Measurements from ENCODE around the gene NFATC2. TPM values are rescaled to one million over a fixed set of nuclear protein-coding genes. Genes with fewer than 3 reads are reported as not detected.

The NFATC2 gene
- total RNA-seq, 1 donor from 2014 or later, result 4.8 TPM

DNA sequence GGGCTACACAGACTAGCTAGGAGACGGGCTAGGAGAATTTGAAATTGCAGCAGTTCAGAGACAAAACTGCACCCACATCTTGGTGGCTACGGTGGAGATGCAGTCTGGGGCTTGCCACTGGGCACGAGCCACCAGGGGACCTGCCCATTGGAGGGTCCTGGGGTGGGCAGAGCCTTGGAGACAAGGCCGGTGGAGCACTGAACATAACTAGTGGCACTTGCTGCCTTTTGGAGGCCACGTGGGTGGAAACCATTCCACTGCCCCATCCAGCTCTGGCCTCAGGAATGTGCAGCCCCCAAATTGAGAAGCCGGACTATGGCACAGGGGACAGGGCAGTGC, 113.4 kb downstream of the NFATC2 start:
- no peaks in the 10 kb centered on the region for H3K9me3 Mint-ChIP-seq
- TF ChIP-seq, protein P1, sequence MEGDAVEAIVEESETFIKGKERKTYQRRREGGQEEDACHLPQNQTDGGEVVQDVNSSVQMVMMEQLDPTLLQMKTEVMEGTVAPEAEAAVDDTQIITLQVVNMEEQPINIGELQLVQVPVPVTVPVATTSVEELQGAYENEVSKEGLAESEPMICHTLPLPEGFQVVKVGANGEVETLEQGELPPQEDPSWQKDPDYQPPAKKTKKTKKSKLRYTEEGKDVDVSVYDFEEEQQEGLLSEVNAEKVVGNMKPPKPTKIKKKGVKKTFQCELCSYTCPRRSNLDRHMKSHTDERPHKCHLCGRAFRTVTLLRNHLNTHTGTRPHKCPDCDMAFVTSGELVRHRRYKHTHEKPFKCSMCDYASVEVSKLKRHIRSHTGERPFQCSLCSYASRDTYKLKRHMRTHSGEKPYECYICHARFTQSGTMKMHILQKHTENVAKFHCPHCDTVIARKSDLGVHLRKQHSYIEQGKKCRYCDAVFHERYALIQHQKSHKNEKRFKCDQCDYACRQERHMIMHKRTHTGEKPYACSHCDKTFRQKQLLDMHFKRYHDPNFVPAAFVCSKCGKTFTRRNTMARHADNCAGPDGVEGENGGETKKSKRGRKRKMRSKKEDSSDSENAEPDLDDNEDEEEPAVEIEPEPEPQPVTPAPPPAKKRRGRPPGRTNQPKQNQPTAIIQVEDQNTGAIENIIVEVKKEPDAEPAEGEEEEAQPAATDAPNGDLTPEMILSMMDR (conservative IDR thresholded peaks at IDR 0.05), result no peak
- peaks cover 48% of the 10 kb centered on the region for H3K4me1 Mint-ChIP-seq (ENCODE audit: unreplicated experiment)
- DNase-seq (ENCODE audit: extremely low spot score, unreplicated experiment), result no peak
- H3K27me3 Mint-ChIP-seq, result no peaks in the 10 kb centered on the region
- H3K36me3 Mint-ChIP-seq, result no peaks in the 10 kb centered on the region
- H3K4me3 Mint-ChIP-seq, result no peak overlapping the region
- no peak overlapping the region for H3K27ac Mint-ChIP-seq

DNA sequence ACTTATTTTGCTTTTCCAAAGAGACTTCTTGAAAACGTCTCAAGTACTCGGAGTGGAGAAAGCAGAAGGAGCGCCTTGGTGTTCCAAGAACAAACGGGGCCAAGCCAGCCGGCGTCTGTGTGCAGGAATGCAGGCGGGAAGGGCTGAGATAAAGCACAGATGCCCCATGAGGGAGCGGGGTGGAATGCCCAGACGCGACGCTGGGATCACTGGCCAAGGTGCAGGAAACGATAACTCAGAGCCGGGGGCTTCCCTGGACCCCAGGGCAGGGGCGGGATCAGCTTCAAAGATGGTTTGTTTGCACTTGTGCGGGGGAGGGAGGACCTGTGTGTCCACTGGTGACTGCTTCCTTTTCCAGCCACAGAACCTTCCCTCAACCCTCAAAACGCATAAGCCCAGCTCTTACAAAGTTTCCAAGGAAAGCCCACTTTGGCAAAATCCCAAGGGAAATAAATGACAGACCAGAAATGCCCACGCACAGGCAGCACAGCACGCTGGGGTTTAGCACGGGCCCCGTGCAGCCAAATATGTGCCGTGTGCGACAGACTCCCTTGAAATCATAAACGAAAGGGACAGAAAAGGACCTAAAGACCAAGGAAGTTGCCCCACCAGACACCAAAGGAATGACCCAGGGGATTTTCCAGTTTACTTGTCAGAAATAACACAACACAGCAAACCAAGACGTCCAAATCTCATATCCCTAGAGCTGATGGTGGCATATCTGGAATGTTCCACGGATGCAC, 113.9 kb downstream of the NFATC2 start:
- peaks cover 53% of the 10 kb centered on the region for H3K4me1 Mint-ChIP-seq (ENCODE audit: unreplicated experiment)
- DNase-seq (ENCODE audit: extremely low spot score, unreplicated experiment), result no peak
- H3K27me3 Mint-ChIP-seq, result no peaks in the 10 kb centered on the region
- TF ChIP-seq, protein P1 (conservative IDR thresholded peaks at IDR 0.05), result no peak
- H3K27ac Mint-ChIP-seq, result peak overlapping the region; percentile 30
- H3K4me3 Mint-ChIP-seq, result peak overlapping the region; percentile 30
- no peaks in the 10 kb centered on the region for H3K36me3 Mint-ChIP-seq
- H3K9me3 Mint-ChIP-seq, result no peaks in the 10 kb centered on the region

GRCh38 chr20:51427651-51428291, 114.7 kb downstream of the NFATC2 start:
- peak overlapping the region; percentile 30 for H3K27ac Mint-ChIP-seq
- no peaks in the 10 kb centered on the region for H3K9me3 Mint-ChIP-seq
- TF ChIP-seq, protein P1 (conservative IDR thresholded peaks at IDR 0.05), result no peak
- peaks cover 57% of the 10 kb centered on the region for H3K4me1 Mint-ChIP-seq (ENCODE audit: unreplicated experiment)
- no peak for DNase-seq (ENCODE audit: extremely low spot score, unreplicated experiment)
- H3K4me3 Mint-ChIP-seq, result peak overlapping the region; percentile 8
- no peaks in the 10 kb centered on the region for H3K36me3 Mint-ChIP-seq
- H3K27me3 Mint-ChIP-seq, result no peaks in the 10 kb centered on the region

- Mint-ChIP-seq H3K4me1 (ENCODE audit: unreplicated experiment) (peaks cover 57% of the 10 kb centered on the region), H3K36me3 (no peaks in the 10 kb centered on the region), H3K4me3 (peak overlapping the region; percentile 48), H3K27me3 (no peaks in the 10 kb centered on the region), H3K9me3 (no peaks in the 10 kb centered on the region), H3K27ac (peak overlapping the region; percentile 75)
- TF ChIP-seq, protein P1 (conservative IDR thresholded peaks at IDR 0.05), result no peak
- no peak for DNase-seq (ENCODE audit: extremely low spot score, unreplicated experiment)
Observed at GRCh38 chr20:51426718-51427650, 115.5 kb downstream of the NFATC2 start.

- peak overlapping the region; percentile 75 for H3K27ac Mint-ChIP-seq
- no peak for DNase-seq (ENCODE audit: extremely low spot score, unreplicated experiment)
- no peaks in the 10 kb centered on the region for H3K27me3 Mint-ChIP-seq
- H3K36me3 Mint-ChIP-seq, result no peaks in the 10 kb centered on the region
- no peaks in the 10 kb centered on the region for H3K9me3 Mint-ChIP-seq
- no peak overlapping the region for H3K4me3 Mint-ChIP-seq
- TF ChIP-seq, protein P1 (conservative IDR thresholded peaks at IDR 0.05), result no peak
- peaks cover 50% of the 10 kb centered on the region for H3K4me1 Mint-ChIP-seq (ENCODE audit: unreplicated experiment)
Observed at GRCh38 chr20:51425347-51426106, 117.0 kb downstream of the NFATC2 start.
